Natural killer cell (primary cell): ENCODE results near the gene WSCD2. TPM values are rescaled to one million over a fixed set of nuclear protein-coding genes. Genes with fewer than 3 reads are reported as not detected.

Source experiments
- ATAC-seq, 3 donors: fragments of 150-1000 bp in 2 of 3; fragments of 200-7000 bp in 1 of 3; cut with Tn5 transposase; 1 replicate in 1 of 3; 2 replicates in 2 of 3; pipeline ENCODE4 v1.10.0; 2021; ENCODE audit warnings: mild to moderate bottlenecking in 2 of 3, moderate library complexity in 2 of 3
- DNase-seq, 2 donors: peaks; one replicate each; pipeline versions ENCODE4 v3.0.0 to v3.0.0-alpha.2; 2013 to 2021; ENCODE audit warnings: mixed read lengths in 1 of 2
- H3K27ac ChIP-seq: one replicate; pipeline ENCODE4 v1.5.1; 2013; ENCODE audit warnings: mild to moderate bottlenecking, low read length
- H3K27me3 ChIP-seq: one replicate; pipeline ENCODE4 v1.6.1; 2013; ENCODE audit warnings: low read length; ENCODE audit not compliant: control insufficient read depth, insufficient read depth
- H3K36me3 ChIP-seq: one replicate; pipeline ENCODE4 v1.6.1; 2013; ENCODE audit warnings: low read length; ENCODE audit not compliant: control insufficient read depth, insufficient read depth
- H3K4me1 ChIP-seq: one replicate; pipeline ENCODE4 v1.6.1; 2013; ENCODE audit warnings: low read length; ENCODE audit not compliant: control insufficient read depth, insufficient read depth
- H3K4me3 ChIP-seq: one replicate; pipeline ENCODE4 v1.5.1; 2013; ENCODE audit warnings: low read length
- H3K9me3 ChIP-seq: one replicate; pipeline ENCODE4 v1.6.1; 2013; ENCODE audit warnings: low read length; ENCODE audit not compliant: control insufficient read depth, insufficient read depth
- H3K27ac Mint-ChIP-seq, 2 donors: one replicate each; pipeline ENCODE4 v1.8.0; 2022; ENCODE audit warnings: mild to moderate bottlenecking in 2 of 2, mixed read lengths in 2 of 2, moderate library complexity in 1 of 2
- H3K27me3 Mint-ChIP-seq, 2 donors: one replicate each; pipeline ENCODE4 v1.8.0; 2022; ENCODE audit warnings: low read depth in 2 of 2, mixed read lengths in 2 of 2
- H3K36me3 Mint-ChIP-seq: one replicate; pipeline ENCODE4 v1.8.0; 2022; ENCODE audit warnings: mixed read lengths
- H3K4me1 Mint-ChIP-seq, 2 donors: one replicate each; pipeline ENCODE4 v1.8.0; 2022; ENCODE audit warnings: mixed read lengths in 2 of 2
- H3K4me3 Mint-ChIP-seq: one replicate; pipeline ENCODE4 v1.8.0; 2022; ENCODE audit warnings: mild to moderate bottlenecking, moderate library complexity, mixed read lengths
- H3K9me3 Mint-ChIP-seq, 2 donors: one replicate each; pipeline ENCODE4 v1.8.0; 2022; ENCODE audit warnings: mixed read lengths in 2 of 2
- CTCF ChIP-seq: fragments of 200-600 bp; IDR thresholded peaks from one replicate; pipeline ENCODE4 v1.8.0; 2022; ENCODE audit warnings: antibody characterized with exemption
- WGBS: methylation state at CpG from one replicate; pipeline ENCODE4 v1.1.7; 2013; ENCODE audit warnings: missing lambda C conversion rate; ENCODE audit not compliant: insufficient coverage; 5-methylcytosine and 5-hydroxymethylcytosine counted together
- intact Hi-C: fragments of 100-400 bp; cut with micrococcal nuclease; formaldehyde crosslinking; loops from one replicate; pipeline ENCODE4 v1.14.2; 2022
- total RNA-seq, 4 donors: library from RNA; stranded (reverse); fragments of 120-200 nt in 1 of 4; gene quantifications; one replicate each; pipeline versions ENCODE4 v1.2.3 to v1.2.4, GENCODE V29; 2013 to 2022

The WSCD2 gene
- total RNA-seq, 3 donors from 2014 or later (not counting 1 experiment from before 2014, with no cell fraction given) = 0.32 to 0.78 TPM; not detected in 1

- no peaks in the 10 kb centered on the region for H3K9me3 Mint-ChIP-seq
- peaks cover 8 to 21% of the 10 kb centered on the region in 2 donors for H3K27me3 Mint-ChIP-seq
- intact Hi-C loops = no loop called here
- 90% methylated on average over 1 of the region's 1 CpG for WGBS
- H3K4me1 Mint-ChIP-seq = peaks cover 7% of the 10 kb centered on the region in 2 donors
- no peak for ATAC-seq
- Histone ChIP-seq H3K9me3 (no peaks in the 10 kb centered on the region), H3K36me3 (no peaks in the 10 kb centered on the region), H3K27ac (no peak overlapping the region), H3K27me3 (no peaks in the 10 kb centered on the region), H3K4me1 (peaks cover 8% of the 10 kb centered on the region), H3K4me3 (no peak overlapping the region)
- no peak overlapping the region for H3K27ac Mint-ChIP-seq
- no peak for DNase-seq
- TF ChIP-seq CTCF = no peak
- no peak overlapping the region for H3K4me3 Mint-ChIP-seq
- no peaks in the 10 kb centered on the region for H3K36me3 Mint-ChIP-seq
These were observed 55.9 kb downstream of the WSCD2 start for GRCh38 chr12:108185002-108185401.

- no peak for DNase-seq
- Mint-ChIP-seq H3K27me3 (peaks cover 11 to 30% of the 10 kb centered on the region in 2 donors), H3K36me3 (no peaks in the 10 kb centered on the region), H3K4me3 (no peak overlapping the region), H3K4me1 (no peaks in the 10 kb centered on the region), H3K27ac (no peak overlapping the region), H3K9me3 (no peaks in the 10 kb centered on the region)
- intact Hi-C loops = no loop called here
- Histone ChIP-seq H3K4me1 (no peaks in the 10 kb centered on the region), H3K9me3 (no peaks in the 10 kb centered on the region), H3K27ac (no peak overlapping the region), H3K4me3 (no peak overlapping the region), H3K36me3 (no peaks in the 10 kb centered on the region), H3K27me3 (no peaks in the 10 kb centered on the region)
- WGBS = 87% methylated on average over 4 of the region's 5 CpGs
- no peak for ATAC-seq
- no peak for TF ChIP-seq CTCF
These were observed 58.7 kb downstream of the WSCD2 start for GRCh38 chr12:108187831-108188230.

DNA sequence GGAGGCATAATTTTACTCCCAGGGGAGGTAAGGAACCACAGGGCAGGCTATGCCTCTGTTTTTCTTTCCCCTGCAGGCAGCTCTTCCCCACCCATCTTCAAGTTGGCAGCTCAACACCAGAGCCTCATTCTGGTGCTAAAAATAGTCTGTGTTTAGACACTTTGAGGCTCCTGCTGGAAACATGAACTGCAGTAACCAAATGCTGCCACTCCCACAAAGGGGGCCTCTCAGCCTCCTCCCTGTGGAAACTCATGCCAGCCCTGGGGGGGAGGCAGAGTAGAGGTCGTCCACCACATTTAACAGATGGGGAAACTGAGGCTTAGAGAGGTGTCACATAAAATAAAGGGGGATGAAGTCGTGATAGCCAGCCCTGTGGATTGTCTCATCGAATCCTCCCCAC, 61.4 kb downstream of the WSCD2 start:
- Histone ChIP-seq H3K9me3 (no peaks in the 10 kb centered on the region), H3K36me3 (no peaks in the 10 kb centered on the region), H3K4me1 (no peaks in the 10 kb centered on the region), H3K27ac (no peak overlapping the region), H3K27me3 (no peaks in the 10 kb centered on the region), H3K4me3 (no peak overlapping the region)
- no peak for ATAC-seq
- H3K9me3 Mint-ChIP-seq = peaks cover 2 to 4% of the 10 kb centered on the region in 2 donors
- H3K4me3 Mint-ChIP-seq = no peak overlapping the region
- no peak for DNase-seq
- no peaks in the 10 kb centered on the region for H3K36me3 Mint-ChIP-seq
- intact Hi-C loops = no loop called here
- WGBS = no CpG with 5 or more reads among the region's 3 CpGs
- no peak for TF ChIP-seq CTCF
- peaks cover 11 to 39% of the 10 kb centered on the region in 2 donors for H3K27me3 Mint-ChIP-seq
- H3K4me1 Mint-ChIP-seq = no peaks in the 10 kb centered on the region
- H3K27ac Mint-ChIP-seq = no peak overlapping the region

DNA sequence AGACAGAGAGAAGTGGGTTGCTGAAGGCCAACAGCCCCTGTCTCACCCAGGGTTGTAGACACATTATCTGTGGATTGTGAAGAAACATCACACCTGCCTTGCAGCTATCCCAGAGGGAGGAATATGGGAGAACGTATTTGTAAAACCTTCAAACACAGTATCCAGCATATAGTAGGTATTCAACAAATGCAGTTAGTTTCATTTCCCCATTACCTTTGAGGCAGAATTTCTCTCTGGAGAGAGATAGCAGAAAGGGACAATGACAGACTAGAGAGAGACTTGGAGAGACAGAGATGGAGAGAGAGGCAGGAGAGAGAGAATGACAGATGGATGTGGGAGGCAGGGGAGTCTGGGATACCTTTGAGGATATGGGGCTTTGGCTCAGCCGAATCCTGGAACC, 62.0 kb downstream of the WSCD2 start:
- Histone ChIP-seq H3K4me3 (no peak overlapping the region), H3K27ac (no peak overlapping the region), H3K9me3 (no peaks in the 10 kb centered on the region), H3K27me3 (no peaks in the 10 kb centered on the region), H3K36me3 (no peaks in the 10 kb centered on the region), H3K4me1 (no peaks in the 10 kb centered on the region)
- H3K27ac Mint-ChIP-seq = no peak overlapping the region
- no peak for ATAC-seq
- no peaks in the 10 kb centered on the region for H3K4me1 Mint-ChIP-seq
- WGBS = no CpG with 5 or more reads among the region's 2 CpGs
- H3K9me3 Mint-ChIP-seq = peaks cover 2 to 4% of the 10 kb centered on the region in 2 donors
- H3K4me3 Mint-ChIP-seq = no peak overlapping the region
- no peak for TF ChIP-seq CTCF
- no peaks in the 10 kb centered on the region for H3K36me3 Mint-ChIP-seq
- peaks cover 11 to 39% of the 10 kb centered on the region in 2 donors for H3K27me3 Mint-ChIP-seq
- intact Hi-C loops = no loop called here
- DNase-seq = no peak
